Right cardiac atrium (tissue), 5 donors: ENCODE data around the gene EFCAB8. TPM values are rescaled to one million over a fixed set of nuclear protein-coding genes. Genes with fewer than 3 reads are reported as not detected.

Experiments
- ATAC-seq, 2 donors: fragments of 200-7000 bp; cut with Tn5 transposase; one replicate each; pipeline versions ENCODE4 v1.8.0 to v1.9.1; 2020; ENCODE audit warnings: moderate library complexity in 2 of 2, mild to moderate bottlenecking in 1 of 2
- DNase-seq, 3 donors: peaks; one replicate each; pipeline ENCODE4 v3.0.0-alpha.2; 2020
- H3K27ac ChIP-seq: one replicate; pipeline ENCODE4 v1.5.1; 2013; ENCODE audit warnings: mild to moderate bottlenecking, low read length, control low read depth, moderate library complexity
- H3K27me3 ChIP-seq: one replicate; pipeline ENCODE4 v1.6.1; 2013; ENCODE audit not compliant: control insufficient read depth, insufficient read depth
- H3K4me1 ChIP-seq: one replicate; pipeline ENCODE4 v1.6.1; 2013; ENCODE audit warnings: low read length; ENCODE audit not compliant: control insufficient read depth, insufficient read depth
- H3K4me3 ChIP-seq: one replicate; pipeline ENCODE4 v1.5.1; 2013; ENCODE audit warnings: low read length, control low read depth
- H3K9me3 ChIP-seq: one replicate; pipeline ENCODE4 v1.6.1; 2013; ENCODE audit warnings: low read length; ENCODE audit not compliant: control insufficient read depth
- WGBS: extraction: QIAGEN DNeasy Blood & Tissue Kit; methylation state at CpG from one replicate; pipeline ENCODE4 v1.1.7; 2013; 5-methylcytosine and 5-hydroxymethylcytosine counted together
- intact Hi-C, 4 donors: fragments of 100-400 bp; cut with DNase I; formaldehyde crosslinking; loops; one replicate each; pipeline versions ENCODE4 v1.11.0 to v1.14.0; 2022 to 2023
- long read RNA-seq, 4 donors: library from polyadenylated mRNA; unstranded; transcript quantifications; one replicate each; pipeline ENCODE4 v2.0.0, GENCODE V29; 2020 to 2021
- polyA plus RNA-seq: library from polyadenylated mRNA; stranded (reverse); fragments of 200-250 nt; gene quantifications from one replicate; pipeline ENCODE4 v1.2.3, GENCODE V29; 2013
- total RNA-seq, 4 donors: library from RNA; stranded (reverse); fragmentation: NEBNext Ultra II Directional; extraction: Animal tissue kit (Norgen Biotek cat#: 25700); gene quantifications; one replicate each; pipeline ENCODE4 v1.2.1, GENCODE V29; 2021
- donor health status: healthy with polysubstance abuse.
- donor health status: DM: no; HTN: yes; CAD: no.
- donor health status: DM: no; HTN: no; CAD: no.
- donor health status: DM: no; HTN: yes; CAD: no; lungs with severe emphysema.
- donor health status: DM: yes; HTN: yes; CAD: no.

Gene EFCAB8, protein sequence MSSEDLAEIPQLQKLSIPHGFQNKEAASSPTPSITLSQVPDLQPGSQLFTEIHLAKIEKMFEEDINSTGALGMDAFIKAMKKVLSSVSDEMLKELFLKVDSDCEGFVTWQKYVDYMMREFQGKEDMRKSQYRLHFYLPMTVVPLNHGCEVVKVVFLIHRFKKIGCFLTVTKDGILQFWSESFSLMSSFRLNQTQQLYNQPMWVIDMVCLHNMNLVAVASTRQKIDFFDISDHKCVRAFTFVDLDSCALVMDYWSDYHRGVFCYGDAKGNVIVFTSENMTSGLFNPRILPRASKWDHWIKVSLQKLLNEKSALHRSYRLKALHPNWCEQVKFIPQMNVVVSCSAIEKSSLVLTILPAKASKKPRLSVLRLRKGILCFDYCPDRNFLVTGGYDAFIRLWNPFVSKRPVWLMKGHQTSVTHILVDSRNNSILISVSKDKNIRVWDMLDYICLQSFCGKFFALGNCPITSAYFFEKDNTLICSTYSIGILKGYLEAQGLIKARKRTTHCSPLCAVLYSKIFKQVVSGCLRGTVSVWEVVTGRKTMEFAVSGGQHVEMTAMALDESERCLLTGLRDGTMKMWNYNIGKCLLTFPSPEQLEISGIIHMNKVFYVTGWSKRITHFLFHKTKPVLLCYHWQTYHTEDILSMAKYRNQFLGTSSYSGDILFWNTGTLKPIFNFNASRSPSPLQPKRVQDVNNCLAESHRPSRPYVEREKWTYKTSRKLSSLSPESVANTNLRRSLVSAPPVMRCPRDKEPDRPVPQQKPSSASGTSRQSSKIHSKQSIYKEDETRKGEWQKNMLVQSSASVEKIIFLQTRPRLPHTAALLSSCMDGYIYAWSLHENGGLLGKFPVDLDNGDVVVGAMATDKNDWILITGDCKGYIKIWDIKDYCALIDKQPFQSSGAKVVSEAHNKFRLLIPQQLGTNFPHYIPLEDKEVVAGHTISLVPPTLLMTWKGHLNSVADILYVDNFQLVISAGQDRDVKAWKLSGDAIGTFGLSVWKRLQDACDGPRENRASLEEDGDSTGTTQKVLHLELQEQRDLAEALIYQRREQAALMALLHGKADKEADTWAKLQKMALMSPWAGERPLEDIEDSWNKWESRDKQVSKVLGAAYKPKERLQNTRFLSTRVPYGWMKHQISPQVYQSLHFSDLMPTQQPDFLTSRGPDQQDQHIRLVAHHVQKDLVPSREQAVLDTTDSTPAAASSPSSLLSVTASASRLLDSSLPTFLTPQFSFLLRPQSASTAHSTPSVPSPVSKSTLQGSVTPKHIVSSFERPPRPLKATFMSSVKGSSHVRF
- total RNA-seq: under 1 TPM in 2 of 4 donors, not detected in 2; 0.20 to 0.64 TPM
- not detected for polyA plus RNA-seq
- long read RNA-seq, donor 1: 0 reads
- long read RNA-seq, donor 2: 0 reads
- long read RNA-seq, donor 3: 0 reads
- long read RNA-seq, donor 4: 0 reads

DNA sequence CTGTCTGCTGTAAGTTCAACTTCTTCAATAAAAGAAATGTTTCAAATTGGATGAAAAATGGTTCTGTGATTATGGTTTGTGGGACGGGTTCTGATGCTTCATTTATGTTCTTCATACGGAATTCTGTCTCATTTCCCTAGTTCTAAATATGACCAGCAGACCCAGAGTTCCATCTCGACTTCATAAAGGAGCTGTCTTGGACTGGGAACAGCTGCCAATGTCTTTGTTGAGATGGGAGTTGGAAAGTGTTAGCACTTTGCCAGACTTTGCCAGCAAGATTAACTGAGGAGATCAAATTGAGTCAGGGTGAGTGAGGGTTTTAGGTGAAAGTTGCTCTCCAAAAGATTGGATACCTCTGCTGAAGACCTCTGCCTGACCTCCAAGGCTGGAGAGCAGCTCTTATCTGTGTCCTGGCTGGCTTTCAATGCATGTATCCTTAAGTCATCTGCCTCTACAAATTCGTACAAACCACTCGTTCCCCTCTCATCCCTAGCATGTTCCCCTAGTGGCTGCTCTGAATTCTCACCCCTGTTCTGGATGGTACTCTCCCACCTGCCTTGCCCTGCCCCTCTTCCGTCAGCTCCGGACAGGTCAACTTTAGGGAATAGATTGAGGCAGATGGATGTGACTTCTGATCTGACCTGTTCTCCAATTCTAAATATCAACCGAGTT is at the start of gene EFCAB8:
Gene EFCAB8 (plus strand): TSS at position 223 of the 672 bp plus-strand sequence. CDS start 4,870 bp downstream, outside the sequence.
- Histone ChIP-seq H3K9me3 (no peaks in the 10 kb centered on the region), H3K4me1 (peaks cover 4% of the 10 kb centered on the region), H3K27ac (no peak within 1 kb of the TSS), H3K4me3 (no peak within 1 kb of the TSS), H3K27me3 (no peaks in the 10 kb centered on the region)
- 62% methylated on average over 8 of the region's 8 CpGs for WGBS
- ATAC-seq (peak in 1 of 2 donors; percentile 16), DNase-seq (no peak)
- intact Hi-C loops: no loop called here

DNA sequence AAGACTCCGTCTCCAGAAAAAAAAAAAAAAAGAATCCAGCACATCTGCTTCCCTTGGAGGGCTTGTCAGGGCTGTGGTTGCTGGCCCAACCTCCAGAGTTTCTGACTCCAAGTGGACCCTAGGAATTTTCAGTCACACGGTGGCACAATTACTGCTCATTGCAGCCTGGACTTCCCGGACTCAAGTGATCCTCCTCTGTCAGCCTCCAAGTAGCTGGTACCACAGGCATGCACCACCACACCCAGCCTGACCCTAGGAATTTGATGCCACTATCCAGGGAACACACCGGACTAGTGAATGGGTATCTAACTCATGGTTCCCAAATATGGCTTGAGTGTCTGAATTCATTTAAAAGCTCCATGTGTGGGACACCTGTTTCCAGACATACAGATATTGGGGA is 48.8 kb upstream of the EFCAB8 start:
- Histone ChIP-seq H3K9me3 (no peaks in the 10 kb centered on the region), H3K4me3 (no peak overlapping the region), H3K27ac (no peak overlapping the region), H3K27me3 (no peaks in the 10 kb centered on the region), H3K4me1 (no peaks in the 10 kb centered on the region)
- intact Hi-C loops: no loop called here
- DNase-seq: no peak
- ATAC-seq: no peak
- WGBS: 93% methylated on average over 4 of the region's 4 CpGs

DNA sequence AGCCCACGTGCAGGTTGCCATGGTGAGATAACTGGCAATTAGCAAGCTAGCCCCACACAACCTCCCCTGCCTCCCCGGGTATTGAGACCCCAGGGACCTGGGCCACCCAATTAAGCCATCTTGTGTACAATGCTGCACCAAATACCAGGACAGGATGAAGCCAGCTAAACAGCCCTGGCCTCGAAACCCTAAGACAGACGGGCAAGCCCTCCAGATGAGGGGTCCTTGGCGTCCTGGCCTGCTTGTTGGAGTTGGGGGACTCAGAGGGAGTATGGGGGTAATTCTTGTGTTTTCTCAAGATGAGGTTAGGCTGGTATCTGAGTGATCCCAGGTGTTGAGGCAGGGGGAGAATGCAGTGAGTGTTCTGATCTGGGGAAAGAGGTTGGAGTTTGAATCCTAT is 47.8 kb upstream of the EFCAB8 start:
- intact Hi-C loops: no loop called here
- 85% methylated on average over 5 of the region's 5 CpGs for WGBS
- H3K27ac ChIP-seq: no peak overlapping the region
- no peaks in the 10 kb centered on the region for H3K9me3 ChIP-seq
- H3K4me1 ChIP-seq: no peaks in the 10 kb centered on the region
- DNase-seq (no peak), ATAC-seq (no peak)
- H3K27me3 ChIP-seq: no peaks in the 10 kb centered on the region
- H3K4me3 ChIP-seq: no peak overlapping the region

DNA sequence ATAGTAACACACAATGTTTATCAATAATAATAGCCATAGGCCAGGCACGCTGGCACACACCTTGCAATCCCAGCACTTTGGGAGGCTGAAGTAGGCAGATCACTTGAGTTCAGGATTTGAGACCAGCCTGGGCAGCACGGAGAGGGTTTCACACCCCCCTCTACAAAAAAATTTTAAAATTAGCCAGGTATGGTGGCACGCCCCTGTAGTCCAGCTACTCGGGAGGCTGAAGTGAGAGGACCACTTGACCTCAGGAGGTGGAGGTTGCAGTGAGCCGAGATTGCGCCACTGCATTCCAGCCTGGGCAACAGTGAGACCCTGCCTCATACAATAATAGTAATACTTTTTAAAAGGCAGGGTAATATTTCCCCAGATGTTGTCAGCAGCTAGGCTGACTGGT is 46.8 kb upstream of the EFCAB8 start:
- H3K27me3 ChIP-seq: no peaks in the 10 kb centered on the region
- no peaks in the 10 kb centered on the region for H3K9me3 ChIP-seq
- no peak overlapping the region for H3K27ac ChIP-seq
- no peaks in the 10 kb centered on the region for H3K4me1 ChIP-seq
- ATAC-seq: no peak
- no peak overlapping the region for H3K4me3 ChIP-seq
- DNase-seq: no peak
- 84% methylated on average over 6 of the region's 6 CpGs for WGBS
- intact Hi-C loops: no loop called here

DNA sequence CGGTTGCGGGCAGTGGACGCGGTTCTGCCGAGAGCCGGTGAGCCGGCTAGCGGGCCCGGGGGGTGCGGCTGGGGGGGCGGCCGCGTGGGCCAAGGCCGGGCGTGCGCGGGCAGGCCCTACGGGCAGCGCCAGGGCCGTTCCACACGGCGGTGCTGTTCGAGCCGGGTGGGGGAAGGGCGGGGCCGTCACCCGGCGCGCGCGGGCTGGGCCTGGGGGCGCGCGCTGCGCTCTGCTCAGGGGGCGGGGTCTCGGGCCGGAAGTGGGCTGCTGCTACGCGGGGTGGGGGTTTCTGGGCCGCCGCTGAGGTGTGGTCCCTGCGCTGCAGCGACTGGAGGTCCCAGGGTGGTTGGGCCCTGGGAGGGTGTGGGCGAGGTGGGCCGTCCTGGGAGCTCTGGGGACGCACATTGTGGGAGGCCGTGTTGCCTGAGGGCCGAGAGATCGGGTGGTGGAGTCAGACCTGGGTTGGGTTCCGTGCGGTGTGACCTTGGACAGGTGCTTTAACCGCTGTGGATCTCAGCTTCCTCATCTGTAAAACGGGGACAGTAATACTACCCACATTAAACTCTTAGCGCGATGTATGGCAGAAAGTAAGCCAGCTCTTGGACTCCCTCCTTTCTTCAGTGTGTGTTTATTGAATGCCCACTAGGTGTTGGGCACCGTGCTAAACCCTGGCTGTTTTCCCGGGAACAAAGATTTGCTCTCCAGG is 38.6 kb upstream of the EFCAB8 start:
- no peaks in the 10 kb centered on the region for H3K9me3 ChIP-seq
- peak; percentile 91 to 93 for ATAC-seq
- intact Hi-C loops: no loop called here
- WGBS: under 1% methylated on average over 58 of the region's 58 CpGs
- no peaks in the 10 kb centered on the region for H3K27me3 ChIP-seq
- H3K4me3 ChIP-seq: peak overlapping the region; percentile 86
- H3K4me1 ChIP-seq: peaks cover 20% of the 10 kb centered on the region
- peak; percentile 77 to 91 (median 90) for DNase-seq
- H3K27ac ChIP-seq: peak overlapping the region; percentile 96

DNA sequence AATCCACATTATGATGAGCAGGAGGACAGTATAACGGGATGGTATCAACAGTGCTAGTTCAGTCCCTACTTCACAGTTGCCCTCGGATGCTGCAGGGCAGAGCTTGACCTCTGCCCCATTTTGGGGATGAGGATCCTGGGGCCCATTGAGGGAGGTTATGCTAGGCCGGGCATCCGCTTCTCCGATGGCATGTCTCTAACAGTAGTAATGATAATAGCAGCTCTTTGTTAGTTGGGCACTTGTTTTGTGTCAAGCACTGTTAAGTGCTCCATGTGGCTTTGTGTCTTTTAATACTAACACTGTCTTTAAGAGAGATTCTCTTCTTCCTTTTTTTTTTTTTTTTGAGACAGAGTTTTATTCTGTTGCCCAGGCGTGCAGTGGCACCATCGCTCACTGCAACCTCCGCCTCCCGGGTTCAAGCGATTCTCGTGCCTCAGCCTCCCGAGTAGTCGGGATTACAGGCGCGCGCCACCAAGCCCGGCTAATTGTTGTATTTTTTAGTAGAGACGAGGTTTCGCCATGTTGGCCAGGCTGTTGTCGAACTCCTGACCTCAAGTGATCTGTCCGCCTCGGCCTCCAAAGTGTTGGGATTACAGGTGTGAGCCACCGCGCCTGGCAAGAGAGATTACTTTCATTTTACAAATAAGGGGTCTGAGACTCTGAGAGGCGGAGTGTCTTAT is 37.9 kb upstream of the EFCAB8 start:
- Histone ChIP-seq H3K4me3 (peak overlapping the region; percentile 86), H3K27ac (peak overlapping the region; percentile 96), H3K9me3 (no peaks in the 10 kb centered on the region), H3K4me1 (peaks cover 20% of the 10 kb centered on the region), H3K27me3 (no peaks in the 10 kb centered on the region)
- DNase-seq (no peak), ATAC-seq (peak in 1 of 2 donors; percentile 1)
- WGBS: 73% methylated on average over 25 of the region's 25 CpGs
- intact Hi-C loops: no loop called here

DNA sequence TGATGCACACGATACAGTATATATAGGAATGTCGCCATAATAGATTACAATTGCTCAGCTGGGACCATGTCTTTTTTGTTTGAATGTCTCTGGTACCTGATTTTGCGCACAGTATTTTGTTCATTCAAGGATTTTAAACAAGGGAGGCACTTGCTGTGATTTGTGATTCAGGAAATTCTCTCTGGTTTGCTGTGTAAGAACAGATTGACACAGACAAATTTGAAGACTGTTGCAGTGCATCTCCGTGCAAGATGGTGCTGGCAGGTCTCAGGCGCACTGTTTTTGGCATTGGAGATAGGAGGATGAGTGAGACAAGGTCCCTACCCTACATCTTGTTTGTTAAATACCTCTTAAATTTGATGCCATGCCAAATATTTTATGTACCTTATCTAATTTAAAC is 36.5 kb upstream of the EFCAB8 start:
- intact Hi-C loops: no loop called here
- ATAC-seq (no peak), DNase-seq (no peak)
- no peaks in the 10 kb centered on the region for H3K27me3 ChIP-seq
- H3K4me3 ChIP-seq: no peak overlapping the region
- WGBS: 61% methylated on average over 5 of the region's 5 CpGs
- no peaks in the 10 kb centered on the region for H3K9me3 ChIP-seq
- H3K4me1 ChIP-seq: peaks cover 20% of the 10 kb centered on the region
- H3K27ac ChIP-seq: no peak overlapping the region

DNA sequence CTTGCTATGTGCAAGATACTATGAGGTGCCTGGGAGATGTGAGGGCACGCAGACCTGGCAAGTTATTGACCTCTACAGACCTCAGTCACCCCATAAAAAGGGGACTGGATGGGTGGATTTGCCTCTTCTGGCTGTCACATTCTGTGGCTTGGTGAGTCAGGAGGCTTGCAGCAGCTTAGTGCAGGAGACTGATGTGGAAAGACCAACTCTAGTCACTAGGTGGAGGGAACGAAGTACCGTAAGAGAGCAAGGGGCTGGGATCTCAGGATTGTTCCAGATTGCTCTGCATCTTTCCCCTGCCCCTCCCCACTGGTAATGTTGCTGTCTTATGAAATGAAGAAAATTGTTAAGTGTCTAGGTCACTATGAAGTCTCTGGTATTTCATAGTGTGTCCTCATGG is 35.6 kb upstream of the EFCAB8 start:
- WGBS: 54% methylated on average over 3 of the region's 3 CpGs
- H3K27me3 ChIP-seq: no peaks in the 10 kb centered on the region
- H3K9me3 ChIP-seq: no peaks in the 10 kb centered on the region
- peak overlapping the region; percentile 23 for H3K27ac ChIP-seq
- DNase-seq (no peak), ATAC-seq (peak in 1 of 2 donors; percentile 11)
- peaks cover 20% of the 10 kb centered on the region for H3K4me1 ChIP-seq
- no peak overlapping the region for H3K4me3 ChIP-seq
- intact Hi-C loops: no loop called here

DNA sequence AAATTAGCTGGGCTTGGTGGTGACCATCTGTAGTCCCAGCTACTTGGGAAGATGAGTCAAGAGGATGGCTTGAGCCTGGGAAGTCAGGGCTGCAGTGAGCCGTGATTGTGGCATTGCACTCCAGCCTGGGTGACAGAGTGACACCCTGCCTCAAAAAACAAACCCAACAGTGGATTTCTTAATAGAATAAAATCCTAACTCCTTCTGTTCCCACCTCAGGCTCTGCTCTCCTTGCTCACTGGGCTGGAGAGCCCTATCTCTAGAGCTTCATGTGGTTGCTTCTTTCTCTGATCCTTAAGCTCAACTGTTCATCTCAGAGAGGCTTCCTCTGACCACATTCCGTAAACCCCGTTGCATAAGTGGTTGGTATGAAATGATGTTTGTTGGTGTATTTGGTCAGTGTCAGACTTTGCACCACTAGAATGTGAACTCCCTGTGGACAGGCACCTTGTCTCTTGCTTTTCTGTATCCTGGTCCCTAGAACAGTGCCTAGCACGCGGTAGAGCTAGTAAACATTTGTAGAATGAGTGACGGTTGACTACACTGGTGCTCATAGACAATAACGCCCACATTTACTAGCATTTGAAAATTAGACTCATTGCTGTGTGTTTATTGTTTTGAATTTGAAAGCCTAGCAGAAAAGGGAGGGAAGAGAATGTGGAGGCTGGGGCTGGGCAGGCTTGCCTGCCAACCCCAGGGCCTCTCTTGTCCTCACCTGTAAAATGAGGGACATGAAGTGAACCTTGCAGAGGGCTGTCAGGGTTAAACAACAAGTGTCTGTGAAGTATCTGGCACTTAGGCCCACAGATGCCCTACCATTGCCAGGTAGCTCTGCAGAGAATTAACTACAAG is 34.8 kb upstream of the EFCAB8 start:
- peaks cover 20% of the 10 kb centered on the region for H3K4me1 ChIP-seq

More for the DNA sequence above, 34.8 kb upstream of the EFCAB8 start:
- DNase-seq (no peak), ATAC-seq (no peak)
- Histone ChIP-seq H3K9me3 (no peaks in the 10 kb centered on the region), H3K4me3 (no peak overlapping the region), H3K27me3 (no peaks in the 10 kb centered on the region), H3K27ac (no peak overlapping the region)
- intact Hi-C loops: no loop called here
- WGBS: 82% methylated on average over 7 of the region's 7 CpGs
